22Rv1 (cell line): ENCODE results near the gene RARA.

ENCODE experiments used
- CTCF ChIP-seq: fragments of 450-650 bp; IDR thresholded peaks from 2 replicates; pipeline ENCODE4 v1.5.1; 2017; ENCODE audit warnings: mild to moderate bottlenecking
- ZFX ChIP-seq: fragments of 450-650 bp; IDR thresholded peaks from 2 replicates; pipeline ENCODE4 v1.6.1; 2017; ENCODE audit warnings: antibody characterized with exemption, borderline replicate concordance

GRCh38 chr17:40265337-40265736, 43.6 kb upstream of the RARA start:
- no peak for TF ChIP-seq CTCF
- TF ChIP-seq ZFX = no peak
